ENCODE results near the gene LMO7. TPM values are rescaled to one million over a fixed set of nuclear protein-coding genes. Genes with fewer than 3 reads are reported as not detected.

Gene LMO7
- total RNA-seq, 2 experiments from 2014 or later: 22.0 to 23.4 TPM

DNA sequence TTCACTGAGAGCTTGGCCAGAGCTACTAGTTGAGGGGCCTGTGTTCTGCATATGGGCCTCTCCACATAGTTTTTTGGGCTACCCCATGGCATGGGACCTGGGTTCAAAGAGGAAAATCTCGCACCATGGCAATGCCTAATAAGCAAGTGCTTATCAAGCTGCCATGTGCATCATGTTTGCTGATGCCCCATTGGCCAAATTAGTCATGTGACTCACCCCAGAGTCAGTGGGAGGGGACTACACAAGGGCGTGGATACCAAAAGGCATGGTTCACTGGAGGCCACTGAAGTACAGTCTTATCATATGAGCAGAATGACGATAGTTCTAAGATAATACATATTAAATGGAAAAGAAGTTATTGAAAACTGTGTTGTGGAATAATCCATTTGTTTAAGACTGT is 214.8 kb downstream of the LMO7 start:
- H3K27ac Mint-ChIP-seq: no peak overlapping the region
- no peak overlapping the region for H3K4me3 Mint-ChIP-seq
- no peaks in the 10 kb centered on the region for H3K27me3 Mint-ChIP-seq
- ATAC-seq (ENCODE audit: low read depth) (no peak), DNase-seq (no peak)
- H3K4me1 Mint-ChIP-seq: no peaks in the 10 kb centered on the region
- H3K36me3 Mint-ChIP-seq: peaks cover 17% of the 10 kb centered on the region
- no peaks in the 10 kb centered on the region for H3K9me3 Mint-ChIP-seq
- POLR2A ChIA-PET: no interaction called here

DNA sequence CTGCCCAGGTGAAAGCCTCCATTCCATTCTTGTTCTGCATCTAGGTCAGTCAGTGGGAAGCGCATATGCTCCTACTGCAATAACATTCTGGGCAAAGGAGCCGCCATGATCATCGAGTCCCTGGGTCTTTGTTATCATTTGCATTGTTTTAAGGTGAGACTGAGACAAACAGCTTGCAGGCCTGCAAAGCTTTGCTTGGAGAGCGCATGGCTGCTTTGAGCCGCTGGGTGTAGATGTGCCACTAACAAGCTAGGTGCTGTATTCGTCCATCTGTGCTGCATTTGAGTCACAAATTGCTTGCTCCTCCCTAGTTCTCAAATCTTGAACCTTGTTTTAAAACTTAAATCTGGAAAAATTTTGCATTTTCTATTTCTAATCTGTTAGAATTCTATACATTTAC is 219.1 kb downstream of the LMO7 start:
- Mint-ChIP-seq H3K4me1 (no peaks in the 10 kb centered on the region), H3K9me3 (no peaks in the 10 kb centered on the region), H3K27me3 (no peaks in the 10 kb centered on the region), H3K36me3 (peaks cover 11% of the 10 kb centered on the region), H3K4me3 (no peak overlapping the region), H3K27ac (no peak overlapping the region)
- no peak for ATAC-seq (ENCODE audit: low read depth)
- DNase-seq: no peak
- POLR2A ChIA-PET: no interaction called here

GRCh38 chr13:75855847-75856246 is 219.7 kb downstream of the LMO7 start:
- no peaks in the 10 kb centered on the region for H3K27me3 Mint-ChIP-seq
- no peaks in the 10 kb centered on the region for H3K9me3 Mint-ChIP-seq
- no peaks in the 10 kb centered on the region for H3K4me1 Mint-ChIP-seq
- H3K27ac Mint-ChIP-seq: no peak overlapping the region
- peaks cover 7% of the 10 kb centered on the region for H3K36me3 Mint-ChIP-seq
- H3K4me3 Mint-ChIP-seq: no peak overlapping the region
- POLR2A ChIA-PET: no interaction called here
- ATAC-seq (ENCODE audit: low read depth): no peak
- no peak for DNase-seq

DNA sequence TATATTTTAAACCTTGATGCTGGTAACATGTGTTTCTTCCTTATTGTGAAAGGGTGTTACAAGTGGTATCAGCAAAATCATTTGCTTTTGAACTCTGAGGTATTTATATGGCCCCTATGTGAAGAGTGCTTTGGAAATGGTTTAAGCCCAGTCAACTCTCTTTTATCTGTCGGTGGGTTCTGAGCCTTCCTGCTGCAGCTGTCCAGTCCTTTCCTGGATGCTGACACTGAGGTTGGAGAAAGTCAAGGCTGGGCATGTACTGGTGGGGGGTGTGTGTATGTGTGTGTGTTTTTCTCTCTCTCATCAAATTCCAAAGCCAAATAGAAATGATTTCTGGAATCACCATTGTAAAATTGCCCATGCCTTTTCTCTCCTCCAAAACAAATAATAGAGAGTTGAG is 221.2 kb downstream of the LMO7 start:
- Mint-ChIP-seq H3K27me3 (no peaks in the 10 kb centered on the region), H3K9me3 (no peaks in the 10 kb centered on the region), H3K4me1 (no peaks in the 10 kb centered on the region), H3K4me3 (no peak overlapping the region), H3K36me3 (peaks cover 5% of the 10 kb centered on the region), H3K27ac (no peak overlapping the region)
- DNase-seq (no peak), ATAC-seq (ENCODE audit: low read depth) (no peak)
- POLR2A ChIA-PET: no interaction called here

- Mint-ChIP-seq H3K4me1 (no peaks in the 10 kb centered on the region), H3K9me3 (no peaks in the 10 kb centered on the region), H3K36me3 (no peaks in the 10 kb centered on the region), H3K27me3 (peaks cover 4% of the 10 kb centered on the region), H3K4me3 (no peak overlapping the region), H3K27ac (no peak overlapping the region)
- ATAC-seq (ENCODE audit: low read depth) (no peak), DNase-seq (no peak)
- POLR2A ChIA-PET: no interaction called here
Measured at GRCh38 chr13:75860935-75861334, 224.8 kb downstream of the LMO7 start.

DNA sequence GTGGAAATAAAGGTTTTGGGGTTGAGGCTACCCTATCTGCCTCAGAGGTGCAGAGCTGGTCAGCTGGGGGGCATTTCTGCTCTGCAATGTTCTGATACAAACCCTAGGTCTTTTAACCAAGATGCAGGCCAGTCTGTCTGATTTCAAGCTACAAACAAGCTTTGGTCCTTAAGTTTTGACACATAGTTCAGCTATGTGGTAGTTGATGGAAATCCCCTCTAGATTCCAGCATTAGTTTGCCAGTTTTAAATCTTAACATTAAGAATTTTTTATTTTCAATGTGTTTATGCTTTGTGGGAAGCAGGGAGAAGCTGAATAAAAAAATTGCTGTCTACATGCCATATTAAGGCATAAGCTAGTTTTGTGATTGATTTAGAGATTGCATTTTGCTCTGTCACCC is 225.7 kb downstream of the LMO7 start:
- Mint-ChIP-seq H3K27me3 (peaks cover 6% of the 10 kb centered on the region), H3K4me3 (no peak overlapping the region), H3K36me3 (no peaks in the 10 kb centered on the region), H3K4me1 (no peaks in the 10 kb centered on the region), H3K9me3 (no peaks in the 10 kb centered on the region), H3K27ac (no peak overlapping the region)
- POLR2A ChIA-PET: no interaction called here
- DNase-seq (no peak), ATAC-seq (ENCODE audit: low read depth) (no peak)

- no peak for ATAC-seq (ENCODE audit: low read depth)
- Mint-ChIP-seq H3K9me3 (no peaks in the 10 kb centered on the region), H3K4me1 (peaks cover 2% of the 10 kb centered on the region), H3K27ac (no peak overlapping the region), H3K36me3 (no peaks in the 10 kb centered on the region), H3K4me3 (no peak overlapping the region), H3K27me3 (peaks cover 10% of the 10 kb centered on the region)
- POLR2A ChIA-PET: no interaction called here
- DNase-seq: no peak
Measured at GRCh38 chr13:75864718-75865117, 228.6 kb downstream of the LMO7 start.

GRCh38 chr13:75867379-75868117 is 231.4 kb downstream of the LMO7 start:
- no peak for DNase-seq
- POLR2A ChIA-PET: no interaction called here
- H3K27me3 Mint-ChIP-seq: peaks cover 13% of the 10 kb centered on the region
- H3K27ac Mint-ChIP-seq: no peak overlapping the region
- no peaks in the 10 kb centered on the region for H3K36me3 Mint-ChIP-seq
- ATAC-seq (ENCODE audit: low read depth): no peak
- peaks cover 9% of the 10 kb centered on the region for H3K4me1 Mint-ChIP-seq
- H3K4me3 Mint-ChIP-seq: no peak overlapping the region
- no peaks in the 10 kb centered on the region for H3K9me3 Mint-ChIP-seq

DNA sequence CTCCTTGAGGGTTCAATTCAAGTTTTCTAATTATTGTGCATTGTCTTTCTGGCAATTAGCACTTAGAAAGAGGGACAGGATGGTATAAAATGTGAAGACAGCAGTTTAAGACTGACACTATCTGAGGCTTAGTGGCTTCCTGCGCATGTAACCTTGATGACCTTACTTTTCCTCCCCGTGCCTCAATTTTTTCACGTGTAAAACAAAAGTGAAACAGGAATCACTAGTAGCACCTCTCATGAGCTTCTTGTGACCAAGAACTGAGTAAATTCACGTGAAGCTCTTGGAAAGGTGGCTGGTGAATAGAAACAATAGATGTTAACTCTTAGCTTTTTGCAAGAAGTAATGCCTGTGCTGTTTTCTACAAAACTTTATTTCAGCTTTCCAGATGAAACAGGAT is 233.9 kb downstream of the LMO7 start:
- no peak for DNase-seq
- Mint-ChIP-seq H3K27ac (peak overlapping the region; percentile 72), H3K36me3 (no peaks in the 10 kb centered on the region), H3K27me3 (peaks cover 10% of the 10 kb centered on the region), H3K4me3 (peak overlapping the region; percentile 70), H3K4me1 (peaks cover 11% of the 10 kb centered on the region), H3K9me3 (no peaks in the 10 kb centered on the region)
- POLR2A ChIA-PET: no interaction called here
- ATAC-seq (ENCODE audit: low read depth): peak; percentile 88

DNA sequence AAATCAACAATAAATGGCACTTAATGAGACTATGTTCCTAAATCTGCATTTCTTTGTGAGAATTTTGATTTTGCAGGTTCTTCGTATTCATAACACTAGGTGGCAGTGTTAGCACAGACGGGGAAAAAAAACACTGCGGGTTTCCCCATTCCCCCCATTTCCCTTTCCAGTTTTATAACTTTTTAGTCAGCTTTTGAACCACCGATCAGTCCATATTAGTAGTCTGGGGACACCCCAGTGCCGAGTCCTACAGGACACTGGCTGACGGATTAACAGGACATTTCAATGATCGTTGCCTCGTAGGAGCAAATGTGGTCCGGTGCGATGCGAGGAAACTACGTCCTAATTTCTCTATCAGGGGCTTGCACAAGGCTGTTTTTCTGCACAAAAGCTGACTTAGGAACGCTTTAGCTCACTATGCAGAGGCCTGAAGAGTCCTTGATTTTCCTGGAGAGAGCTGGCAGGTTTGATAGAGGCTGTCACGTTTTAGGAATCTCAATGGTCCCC is 234.3 kb downstream of the LMO7 start:
- Mint-ChIP-seq H3K4me1 (peaks cover 14% of the 10 kb centered on the region), H3K9me3 (no peaks in the 10 kb centered on the region), H3K27ac (peak overlapping the region; percentile 72), H3K27me3 (peaks cover 10% of the 10 kb centered on the region), H3K36me3 (no peaks in the 10 kb centered on the region), H3K4me3 (peak overlapping the region; percentile 70)
- ATAC-seq (ENCODE audit: low read depth) (peak; percentile 12), DNase-seq (peak; percentile 35)
- POLR2A ChIA-PET: no interaction called here

DNA sequence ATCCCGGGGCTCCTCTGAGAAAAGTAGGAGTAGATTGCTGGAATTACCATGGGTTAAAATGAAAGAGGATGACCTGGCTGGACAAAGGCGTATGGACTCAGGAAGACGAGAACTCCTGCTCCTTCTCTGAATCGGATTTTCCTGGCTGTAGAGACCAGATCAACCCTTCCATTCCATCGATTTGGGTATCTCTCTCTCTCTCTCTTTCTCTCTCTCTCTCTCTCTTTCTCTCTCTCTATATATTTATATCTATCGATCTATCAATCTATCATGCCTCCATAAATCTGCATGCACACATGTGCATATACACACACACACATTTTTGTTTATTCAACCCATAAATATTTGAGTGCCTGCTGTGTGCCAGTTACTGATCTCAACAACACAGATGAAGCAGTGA is 234.9 kb downstream of the LMO7 start:
- Mint-ChIP-seq H3K36me3 (no peaks in the 10 kb centered on the region), H3K4me1 (peaks cover 20% of the 10 kb centered on the region), H3K27ac (no peak overlapping the region), H3K9me3 (no peaks in the 10 kb centered on the region), H3K27me3 (peaks cover 10% of the 10 kb centered on the region), H3K4me3 (peak overlapping the region; percentile 31)
- POLR2A ChIA-PET: no interaction called here
- ATAC-seq (ENCODE audit: low read depth) (no peak), DNase-seq (no peak)

- H3K27ac Mint-ChIP-seq: no peak overlapping the region
- DNase-seq: no peak
- peaks cover 6% of the 10 kb centered on the region for H3K27me3 Mint-ChIP-seq
- POLR2A ChIA-PET: no interaction called here
- H3K4me1 Mint-ChIP-seq: peaks cover 23% of the 10 kb centered on the region
- H3K36me3 Mint-ChIP-seq: no peaks in the 10 kb centered on the region
- no peaks in the 10 kb centered on the region for H3K9me3 Mint-ChIP-seq
- H3K4me3 Mint-ChIP-seq: no peak overlapping the region
- ATAC-seq (ENCODE audit: low read depth): no peak
Measured at GRCh38 chr13:75872980-75873379, 236.8 kb downstream of the LMO7 start.

- Mint-ChIP-seq H3K4me3 (no peak overlapping the region), H3K4me1 (peaks cover 23% of the 10 kb centered on the region), H3K27me3 (peaks cover 6% of the 10 kb centered on the region), H3K27ac (no peak overlapping the region), H3K9me3 (no peaks in the 10 kb centered on the region), H3K36me3 (no peaks in the 10 kb centered on the region)
- DNase-seq (no peak), ATAC-seq (ENCODE audit: low read depth) (no peak)
- POLR2A ChIA-PET: no interaction called here
Measured at GRCh38 chr13:75873494-75873893, 237.4 kb downstream of the LMO7 start.

GRCh38 chr13:75875450-75875849 is 239.3 kb downstream of the LMO7 start:
- POLR2A ChIA-PET: no interaction called here
- Mint-ChIP-seq H3K4me1 (peaks cover 15% of the 10 kb centered on the region), H3K36me3 (no peaks in the 10 kb centered on the region), H3K4me3 (peak overlapping the region; percentile 18), H3K9me3 (no peaks in the 10 kb centered on the region), H3K27me3 (peaks cover 5% of the 10 kb centered on the region), H3K27ac (peak overlapping the region; percentile 2)
- no peak for DNase-seq
- peak; percentile 49 for ATAC-seq (ENCODE audit: low read depth)
